EH (cell line): ENCODE results near the gene GRAP.

ENCODE experiments used
- DNase-seq: peaks from one replicate; pipeline ENCODE4 v3.0.0-alpha.2; 2015; ENCODE audit warnings: low read depth

Gene GRAP

GRCh38 chr17:18984273-18985114 is 62.3 kb downstream of the GRAP start:
- no peak for DNase-seq

- peak; percentile 84 for DNase-seq
Observed at GRCh38 chr17:18981642-18982424, 64.9 kb downstream of the GRAP start.

GRCh38 chr17:18981335-18981641 is 65.5 kb downstream of the GRAP start:
- no peak for DNase-seq

- peak; percentile 46 for DNase-seq
Observed at GRCh38 chr17:18980682-18981334, 65.9 kb downstream of the GRAP start.

GRCh38 chr17:18978655-18979054 is 68.1 kb downstream of the GRAP start:
- no peak for DNase-seq

GRCh38 chr17:18978050-18978449 is 68.7 kb downstream of the GRAP start:
- DNase-seq, result no peak

- DNase-seq, result no peak
Observed at GRCh38 chr17:18977646-18978045, 69.1 kb downstream of the GRAP start.

GRCh38 chr17:18977021-18977420 is 69.7 kb downstream of the GRAP start:
- DNase-seq, result no peak

- DNase-seq, result no peak
Observed at GRCh38 chr17:18976201-18976600, 70.6 kb downstream of the GRAP start.

- DNase-seq, result no peak
Observed at GRCh38 chr17:18975597-18975996, 71.2 kb downstream of the GRAP start.

- DNase-seq, result no peak
Observed at GRCh38 chr17:18974407-18975149, 72.2 kb downstream of the GRAP start.

GRCh38 chr17:18971801-18972200 is 75.0 kb downstream of the GRAP start:
- no peak for DNase-seq
